HepG2 (cell line): ENCODE measurements around the gene CES2. TPM values are rescaled to one million over a fixed set of nuclear protein-coding genes. Genes with fewer than 3 reads are reported as not detected.
A peak's percentile ranks its signal among the peaks of the same experiment; 100 is the strongest.

Experiments
- ATF4 ChIP-seq, 2 experiments: fragments of 450-650 bp in 1 of 2; sonication (generic) in 1 of 2; formaldehyde crosslinking; IDR thresholded peaks; 2 replicates each; pipeline versions ENCODE4 v1.5.0 to v1.8.0; 2020 to 2022; ENCODE audit warnings: mild to moderate bottlenecking in 1 of 2, missing genetic modification reagents in 1 of 2
- BATF2 ChIP-seq: sonication (generic); formaldehyde crosslinking; IDR thresholded peaks from 2 replicates; pipeline ENCODE4 v1.8.0; 2022; ENCODE audit warnings: mild to moderate bottlenecking, missing genetic modification reagents, moderate library complexity
- CC2D1A ChIP-seq: sonication (generic); formaldehyde crosslinking; IDR thresholded peaks from 2 replicates; pipeline ENCODE4 v1.8.1; 2023; ENCODE audit warnings: mild to moderate bottlenecking, missing genetic modification reagents
- CENPBD1 ChIP-seq: sonication (generic); formaldehyde crosslinking; IDR thresholded peaks from 2 replicates; pipeline ENCODE4 v1.8.0; 2022; ENCODE audit warnings: missing genetic modification reagents, low read depth, mild to moderate bottlenecking, borderline replicate concordance
- HNF1A ChIP-seq, 2 experiments: sonication (generic) in 1 of 2; formaldehyde crosslinking in 1 of 2; IDR thresholded peaks; 2 replicates each; pipeline versions ENCODE4 v1.4.0 to v1.6.1; 2016 to 2020; ENCODE audit warnings: borderline replicate concordance in 1 of 2, low read depth in 1 of 2, mild to moderate bottlenecking in 1 of 2, missing genetic modification reagents in 1 of 2
- KDM5B ChIP-seq: sonication (generic); formaldehyde crosslinking; IDR thresholded peaks from 2 replicates; pipeline ENCODE4 v1.4.0; 2020; ENCODE audit warnings: missing genetic modification reagents, mild to moderate bottlenecking, borderline replicate concordance
- LBX2 ChIP-seq: sonication (generic); formaldehyde crosslinking; IDR thresholded peaks from 2 replicates; pipeline ENCODE4 v1.5.0; 2020; ENCODE audit warnings: missing genetic modification reagents, mild to moderate bottlenecking, borderline replicate concordance
- NRL ChIP-seq: sonication (generic); formaldehyde crosslinking; IDR thresholded peaks from 2 replicates; pipeline ENCODE4 v1.5.0; 2020; ENCODE audit warnings: missing genetic modification reagents, mild to moderate bottlenecking, moderate library complexity, borderline replicate concordance
- PRMT3 ChIP-seq: sonication (generic); formaldehyde crosslinking; IDR thresholded peaks from 2 replicates; pipeline ENCODE4 v1.8.1; 2022; ENCODE audit warnings: low read depth, mild to moderate bottlenecking, moderate library complexity, missing genetic modification reagents, borderline replicate concordance
- SP1 ChIP-seq, 2 experiments: fragments of 450-650 bp in 1 of 2; sonication (generic) in 1 of 2; formaldehyde crosslinking in 1 of 2; IDR thresholded peaks; 2 replicates each; pipeline versions ENCODE4 v1.4.0 to v1.6.1; 2016 to 2020; ENCODE audit warnings: missing genetic modification reagents in 1 of 2
- ZNF12 ChIP-seq: sonication (generic); formaldehyde crosslinking; IDR thresholded peaks from 2 replicates; pipeline ENCODE4 v1.5.0; 2020; ENCODE audit warnings: missing genetic modification reagents
- ZNF230 ChIP-seq: sonication (generic); formaldehyde crosslinking; IDR thresholded peaks from 2 replicates; pipeline ENCODE4 v1.4.0; 2020; ENCODE audit warnings: mild to moderate bottlenecking, missing genetic modification reagents
- ZNF44 ChIP-seq: sonication (generic); formaldehyde crosslinking; IDR thresholded peaks from 2 replicates; pipeline ENCODE4 v1.5.1; 2020; ENCODE audit warnings: mild to moderate bottlenecking, missing genetic modification reagents
- ZNF503 ChIP-seq: sonication (generic); formaldehyde crosslinking; IDR thresholded peaks from 2 replicates; pipeline ENCODE4 v1.4.0; 2020; ENCODE audit warnings: missing genetic modification reagents
- ZNF576 ChIP-seq: sonication (generic); formaldehyde crosslinking; IDR thresholded peaks from 2 replicates; pipeline ENCODE4 v1.4.0; 2020; ENCODE audit warnings: mild to moderate bottlenecking, missing genetic modification reagents
- ZSCAN9 ChIP-seq: IDR thresholded peaks from 2 replicates; pipeline ENCODE4 v1.6.1; 2016; ENCODE audit warnings: borderline replicate concordance
- polyA plus RNA-seq, 8 experiments: library from polyadenylated mRNA; depleted of rRNA in 3 of 8; stranded (reverse) in 7 of 8; unstranded in 1 of 8; fragments of >200 nt; fragmentation: Illumina TruSeq in 4 of 8; extraction: Trizol in 4 of 8; gene quantifications; 2 replicates each; pipeline versions ENCODE4 v1.2.1 to v1.2.3, GENCODE V29; 2011 to 2016; ENCODE audit warnings: low read depth in 4 of 8, missing spikeins in 1 of 8, mixed read lengths in 1 of 8; ENCODE audit not compliant: insufficient read depth in 1 of 8
- total RNA-seq, 5 experiments: library from RNA; depleted of rRNA; stranded (reverse); fragments of >200 nt; fragmentation: Illumina TruSeq; extraction: Trizol; gene quantifications; 2 replicates each; pipeline ENCODE4 v1.2.3, GENCODE V29; 2016; ENCODE audit warnings: low read depth in 1 of 5

CES2 gene
- total and polyA plus RNA-seq, 2 of the 13 experiments (the other 11 are each of a cell fraction or from before 2014, with no cell fraction given) = 50.6 to 63.8 TPM

GRCh38 chr16:66977341-66978113 is 42.2 kb downstream of the CES2 start (continued):
- TF ChIP-seq HNF1A (IDR thresholded peaks at IDR 0.05; ENCODE audit: low read depth) (no peak), HNF1A (CRISPR knock-in tag; IDR thresholded peaks at IDR 0.05; ENCODE audit: borderline replicate concordance) (no peak), CENPBD1 (CRISPR knock-in tag) (0 out of 2 replicates have a peak, but pooled peaks have one; percentile 38), SP1 (IDR thresholded peaks at IDR 0.05) (no peak), SP1 (CRISPR knock-in tag; IDR thresholded peaks at IDR 0.05) (peak; percentile 74), ZNF576 (CRISPR knock-in tag) (no peak), ZNF230 (peak; percentile 78), BATF2 (CRISPR knock-in tag) (no peak), KDM5B (CRISPR knock-in tag) (no peak; the same call in 1 of the 2 replicates), CC2D1A (CRISPR knock-in tag) (no peak), ZNF503 (CRISPR knock-in tag) (no peak), PRMT3 (CRISPR knock-in tag) (no peak), NRL (CRISPR knock-in tag) (peak; percentile 56; the same call in 1 of the 2 replicates), LBX2 (no peak; the same call in 1 of the 2 replicates), ATF4 (CRISPR knock-in tag; IDR thresholded peaks at IDR 0.05) (no peak), ZNF12 (CRISPR knock-in tag) (peak; percentile 79; the same call in 1 of the 2 replicates), ZNF44 (peak; percentile 79; the same call in 1 of the 2 replicates), ZSCAN9 (CRISPR knock-in tag) (peak; percentile 77; the same call in 1 of the 2 replicates)
